GM18867 (cell line): ENCODE data around the gene EARS2.
"Not testable (repeated sequence)": the region's sequence is repeated elsewhere in the genome, so short reads cannot be mapped to it uniquely, and the experiment has no call there.

Source experiments
- ATAC-seq: cut with Tn5 transposase; IDR thresholded peaks from one replicate; pipeline ENCODE4 v1.9.1; 2021; ENCODE audit warnings: mild to moderate bottlenecking, moderate library complexity; ENCODE audit not compliant: unreplicated experiment

The EARS2 gene

DNA sequence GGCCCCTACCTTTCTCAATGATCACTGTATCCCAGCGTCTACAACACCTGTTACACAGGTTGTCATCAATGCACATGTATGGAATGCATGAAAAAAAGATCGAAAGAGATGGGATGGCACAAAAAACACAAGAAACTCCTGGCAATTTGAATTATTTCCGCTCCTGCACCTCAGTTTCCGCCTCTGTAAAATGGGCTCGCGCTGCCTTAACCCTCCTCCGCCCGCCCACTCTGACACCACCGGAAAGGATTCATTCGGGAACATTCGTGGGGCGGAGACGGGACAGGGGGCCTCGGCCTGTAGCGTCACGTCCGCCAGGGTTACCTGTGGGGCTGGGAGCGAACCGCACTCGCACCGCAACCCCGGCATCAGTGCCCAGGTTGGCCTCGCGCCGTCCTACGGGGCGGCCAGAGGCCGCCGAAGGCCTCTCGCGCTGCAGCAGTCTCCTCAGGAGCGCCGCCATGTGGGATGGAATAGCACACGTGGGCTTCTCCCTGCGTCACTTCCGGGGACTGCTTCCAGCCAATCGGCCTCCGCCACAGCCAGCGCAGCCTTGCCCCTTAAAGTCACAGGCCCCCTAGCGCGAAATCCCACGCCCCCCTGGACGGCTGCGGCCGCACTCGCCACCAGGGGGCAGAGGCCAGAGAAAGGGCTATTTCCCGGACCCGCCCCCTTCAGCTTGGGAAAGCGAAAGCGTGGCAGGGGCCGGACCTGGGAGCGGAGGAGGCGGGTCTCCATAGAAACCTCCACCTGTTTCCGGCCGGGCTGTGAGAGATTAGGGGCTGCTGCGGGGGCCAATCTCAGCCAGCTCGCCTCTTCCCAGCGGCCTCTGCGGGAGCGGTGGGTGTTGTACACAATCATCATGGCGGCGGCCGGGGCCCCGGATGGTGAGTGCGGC, at the start of gene EARS2, which contains the start of gene UBFD1:
Gene EARS2 (minus strand): TSS at position 470 of the 898 bp plus-strand sequence. CDS start 7 bp downstream, at position 463.
Gene UBFD1 (plus strand): TSS at position 847 of the 898 bp plus-strand sequence. CDS start 16 bp downstream, at position 863.
- ATAC-seq, result peak; percentile 87

DNA sequence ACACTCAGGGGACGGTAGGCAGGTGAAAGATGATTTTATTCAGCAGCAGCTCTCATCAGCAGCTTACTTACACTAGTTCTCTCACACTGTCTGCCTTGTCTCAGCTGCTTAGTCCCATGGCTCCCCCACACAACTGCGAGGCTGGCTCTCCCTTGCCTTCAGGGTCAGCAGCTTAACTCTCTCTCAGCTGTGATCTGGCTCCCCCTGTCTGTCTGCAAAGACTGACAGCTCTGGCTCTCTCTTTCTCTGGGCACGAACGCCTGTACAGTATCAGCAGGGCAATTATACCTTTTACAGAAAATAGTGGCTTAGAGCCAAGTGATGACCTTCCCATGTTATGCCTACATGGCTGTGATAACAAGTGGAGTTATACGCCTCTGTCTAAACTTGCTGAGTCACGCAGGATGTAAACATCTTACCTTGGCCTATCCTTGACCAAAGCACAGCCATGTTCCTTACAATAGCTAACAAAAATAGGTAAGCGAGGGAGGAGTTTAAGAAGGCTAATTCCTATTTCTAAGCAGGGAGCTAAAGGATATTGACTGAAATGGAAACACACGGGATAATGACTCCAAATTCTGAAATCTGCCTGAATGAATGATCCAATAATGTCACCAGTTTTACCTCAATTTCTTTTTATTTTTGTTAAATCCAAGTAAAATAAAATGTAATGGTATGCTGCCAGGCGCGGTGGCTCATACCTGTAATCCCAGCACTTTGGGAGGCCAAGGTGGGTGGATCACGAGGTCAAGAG, 40.0 kb upstream of the EARS2 start:
- ATAC-seq, result no peak

DNA sequence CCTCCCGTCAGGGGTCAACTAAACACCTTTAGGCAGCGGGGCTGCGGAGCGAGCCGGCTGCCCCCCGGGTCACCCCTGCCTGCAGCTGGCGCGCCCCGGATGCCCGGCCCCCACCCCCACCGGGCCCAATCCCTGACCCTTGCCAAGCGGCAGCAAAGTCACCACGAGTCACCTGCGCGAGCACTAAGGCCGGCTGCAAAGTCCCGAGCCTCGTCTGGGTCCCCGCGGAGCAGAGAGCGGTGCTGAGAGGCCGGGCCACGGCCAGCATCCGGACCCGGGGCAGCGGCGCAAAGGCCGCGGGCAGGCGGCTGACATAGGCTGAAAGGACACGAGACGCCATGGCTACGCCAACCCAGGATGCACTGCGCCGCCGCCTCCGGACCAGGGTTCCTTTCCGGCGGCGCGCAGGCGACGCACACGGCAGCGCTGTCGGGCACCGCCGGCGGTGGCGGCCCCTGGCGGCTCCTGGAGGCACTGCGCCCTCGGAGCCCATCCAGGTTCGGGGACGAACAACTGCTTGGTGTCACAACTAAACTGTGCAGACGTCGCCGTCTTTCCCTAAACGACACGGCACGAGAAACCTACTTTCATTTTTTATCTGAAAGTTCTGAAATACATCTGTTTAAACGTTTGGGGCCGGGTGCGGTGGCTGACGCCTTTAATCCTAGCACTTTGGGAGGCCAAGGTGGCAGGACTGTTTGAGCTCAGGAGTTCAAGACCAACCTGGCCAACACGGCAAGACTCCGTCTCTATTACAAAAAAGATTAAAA, 39.0 kb upstream of the EARS2 start, which contains the start of gene NDUFAB1:
Gene NDUFAB1 (minus strand): TSS at position 366 of the 770 bp plus-strand sequence. CDS start 26 bp downstream, at position 340.
- peak; percentile 91 for ATAC-seq

DNA sequence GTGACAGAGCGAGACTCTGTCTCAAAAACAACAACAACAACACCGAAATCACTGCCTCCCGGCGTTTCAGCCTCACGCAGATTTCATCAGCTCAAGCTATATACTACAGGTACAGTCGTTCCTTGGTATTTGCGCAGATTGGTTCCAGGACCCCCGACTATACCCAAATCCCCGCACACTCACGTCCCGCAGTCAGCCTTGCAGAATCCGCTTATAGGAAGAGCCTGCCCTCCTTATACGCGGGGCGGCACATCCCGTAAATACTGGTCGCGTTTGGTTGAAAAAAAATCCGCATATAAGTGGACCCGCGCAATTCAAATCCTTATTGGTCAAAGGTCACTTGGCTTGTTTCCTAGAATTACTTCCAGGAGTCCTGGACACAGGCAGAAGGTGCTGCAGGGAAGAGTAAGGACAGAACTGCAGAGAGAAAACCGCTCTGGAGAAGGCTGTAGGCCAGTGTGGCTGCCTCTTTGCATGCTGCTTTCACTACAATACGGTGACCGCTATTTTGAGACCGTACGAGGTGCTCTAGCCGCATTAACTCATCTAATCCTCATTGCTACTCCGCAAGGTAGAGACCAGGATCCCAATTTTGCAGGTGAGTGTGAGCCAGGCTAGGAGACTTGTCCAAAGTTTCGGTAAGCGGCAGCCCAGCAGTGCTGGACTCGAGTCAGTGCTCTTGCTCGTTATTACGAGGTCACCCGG, 38.2 kb upstream of the EARS2 start:
- peak; percentile 7 for ATAC-seq

DNA sequence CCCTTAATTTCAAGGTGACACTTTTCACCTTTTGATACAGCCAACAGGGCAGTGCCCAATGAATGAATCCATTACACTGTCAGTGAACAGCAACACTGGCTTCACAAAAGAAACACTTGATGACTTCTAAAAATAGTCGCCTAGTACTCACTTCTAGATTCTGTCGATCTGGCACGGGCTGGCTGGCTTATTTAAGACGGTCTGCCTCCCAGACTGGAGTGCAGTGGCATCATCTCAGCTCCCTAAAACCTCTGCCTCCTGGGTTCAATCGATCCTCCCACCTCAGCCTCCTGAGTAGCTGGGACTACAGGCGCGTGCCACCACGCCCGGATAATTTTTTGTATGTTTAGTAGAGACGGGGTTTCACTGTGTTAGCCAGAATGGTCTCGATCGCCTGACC, 37.0 kb upstream of the EARS2 start:
- no peak for ATAC-seq

DNA sequence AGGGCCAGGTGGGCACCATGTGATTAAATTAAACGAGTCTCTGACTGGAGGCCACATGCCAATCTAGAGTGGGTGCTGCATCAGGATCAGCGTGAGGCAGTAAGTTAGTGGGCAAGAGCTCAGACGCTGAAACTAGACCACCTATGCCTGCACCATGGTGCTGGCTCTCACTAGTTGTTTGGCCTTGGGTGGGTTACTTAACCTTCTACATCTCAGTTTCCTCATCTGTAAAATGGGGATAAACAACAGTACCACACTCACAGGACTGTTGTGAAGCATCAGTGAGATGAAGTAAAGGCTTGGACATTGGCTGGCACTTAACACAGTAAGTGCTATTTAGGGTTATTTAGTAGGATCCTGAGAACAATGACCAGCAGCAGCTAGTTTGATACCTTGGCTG, 33.0 kb upstream of the EARS2 start:
- no peak for ATAC-seq

DNA sequence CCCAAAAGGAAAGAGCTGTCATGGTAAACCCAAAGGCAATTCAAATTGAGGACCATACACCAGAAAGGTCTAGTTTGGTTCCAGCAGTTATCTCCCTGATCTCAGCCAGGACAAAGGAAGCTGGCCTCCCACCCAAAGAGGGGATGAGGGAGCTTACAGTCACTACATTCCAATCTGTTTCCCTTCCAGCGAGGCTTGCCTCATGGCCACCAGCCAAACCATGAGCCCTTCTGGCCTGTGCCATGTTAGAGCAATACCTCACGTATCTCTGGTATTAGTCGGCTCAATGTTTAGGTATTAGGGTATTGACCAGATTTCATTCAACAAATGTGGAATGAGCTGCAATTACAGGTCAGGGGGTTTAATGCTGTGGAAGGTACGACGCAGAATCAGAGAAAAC, 30.6 kb upstream of the EARS2 start:
- ATAC-seq, result no peak

DNA sequence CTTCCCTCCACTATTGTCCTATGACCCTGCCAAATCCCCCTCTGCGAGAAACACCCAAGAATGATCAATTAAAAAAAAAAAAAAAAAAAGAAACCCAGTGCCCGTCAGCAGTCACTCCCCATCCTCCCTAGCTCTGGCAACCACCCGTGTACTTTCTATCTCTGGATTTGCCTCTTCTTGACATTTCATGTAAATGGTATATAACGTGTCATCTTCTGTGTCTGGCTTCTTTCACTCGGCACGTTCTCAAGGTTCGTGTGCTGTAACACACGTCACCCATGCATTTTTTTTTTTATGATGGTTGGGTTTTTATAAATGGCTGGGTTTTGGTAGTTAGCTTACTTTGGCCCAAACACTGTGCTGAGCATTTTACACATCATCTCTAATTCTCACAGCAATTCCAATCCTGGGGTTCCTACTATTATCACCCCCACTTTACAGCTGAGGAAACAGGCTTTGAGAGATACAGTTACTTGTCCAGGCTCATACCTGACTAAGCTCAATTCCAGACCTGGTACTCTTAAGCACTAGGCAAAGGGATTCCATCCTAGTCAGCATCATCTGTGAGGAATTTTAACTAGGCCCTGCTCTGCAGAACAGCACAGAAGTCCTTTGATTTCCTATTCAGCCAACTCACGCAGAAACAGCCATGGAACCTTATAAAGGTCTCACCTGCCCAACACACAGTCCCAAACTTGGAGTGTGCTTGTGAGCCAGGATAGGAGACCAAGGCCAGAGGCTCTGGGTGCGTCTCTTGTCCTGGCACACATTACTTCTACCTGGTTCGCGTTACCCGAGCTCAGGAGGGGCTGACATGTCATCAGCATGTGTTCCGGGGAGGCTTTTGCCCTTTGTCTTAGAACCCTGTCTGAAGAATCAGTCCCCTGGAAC, 27.3 kb upstream of the EARS2 start:
- no peak for ATAC-seq

DNA sequence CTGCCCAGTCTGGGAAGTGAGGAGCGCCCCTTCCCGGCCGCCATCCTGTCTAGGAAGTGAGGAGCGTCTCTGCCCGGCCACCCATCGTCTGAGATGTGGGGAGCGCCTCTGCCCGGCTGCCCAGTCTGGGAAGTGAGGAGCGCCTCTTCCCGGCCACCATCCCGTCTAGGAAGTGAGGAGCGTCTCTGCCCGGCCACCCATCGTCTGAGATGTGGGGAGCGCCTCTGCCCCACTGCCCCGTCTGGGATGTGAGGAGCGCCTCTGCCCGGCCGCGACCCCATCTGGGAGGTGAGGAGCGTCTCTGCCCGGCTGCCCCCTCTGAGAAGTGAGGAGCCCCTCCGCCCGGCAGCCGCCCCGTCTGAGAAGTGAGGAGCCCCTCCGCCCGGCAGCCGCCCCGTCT, 26.1 kb upstream of the EARS2 start:
- ATAC-seq, result not testable (repeated sequence)

DNA sequence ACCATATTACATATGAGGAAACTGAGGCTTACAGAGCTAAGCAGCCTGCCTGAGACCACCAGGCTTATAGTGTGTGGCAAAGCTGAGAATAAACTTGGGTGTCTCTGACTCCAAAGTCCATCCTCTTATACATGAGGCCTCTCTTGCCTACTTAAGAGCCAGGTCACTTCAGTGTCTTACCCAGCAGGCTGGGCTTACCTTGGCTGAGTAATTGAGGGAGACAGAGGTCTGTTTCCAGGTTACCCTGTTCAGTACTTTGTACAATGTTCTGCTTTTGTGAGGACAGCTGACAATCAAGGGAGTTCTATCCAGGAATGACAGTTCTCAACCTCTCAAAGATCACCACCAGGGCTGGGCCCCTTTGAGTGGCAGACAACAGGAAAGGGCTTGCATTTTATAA, 24.6 kb upstream of the EARS2 start:
- ATAC-seq, result no peak

DNA sequence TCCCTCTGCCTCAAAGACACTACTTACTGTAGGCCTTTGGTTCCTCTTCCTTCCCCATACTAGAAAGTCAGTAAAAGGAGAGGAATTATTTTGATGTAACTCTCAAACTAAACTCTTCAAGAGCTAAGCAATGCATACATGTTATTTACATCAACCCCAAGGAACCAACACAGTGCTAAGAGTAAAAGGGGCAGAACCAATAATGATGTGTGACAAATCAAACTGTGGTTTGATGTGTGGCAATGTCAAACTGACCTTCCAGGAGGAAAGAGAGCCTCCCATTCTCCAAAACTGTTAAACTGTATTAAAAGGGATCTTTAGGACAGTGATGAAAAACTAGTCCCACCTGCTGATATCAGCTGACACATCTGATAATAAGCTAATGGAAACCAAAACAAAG, 23.2 kb upstream of the EARS2 start:
- no peak for ATAC-seq

DNA sequence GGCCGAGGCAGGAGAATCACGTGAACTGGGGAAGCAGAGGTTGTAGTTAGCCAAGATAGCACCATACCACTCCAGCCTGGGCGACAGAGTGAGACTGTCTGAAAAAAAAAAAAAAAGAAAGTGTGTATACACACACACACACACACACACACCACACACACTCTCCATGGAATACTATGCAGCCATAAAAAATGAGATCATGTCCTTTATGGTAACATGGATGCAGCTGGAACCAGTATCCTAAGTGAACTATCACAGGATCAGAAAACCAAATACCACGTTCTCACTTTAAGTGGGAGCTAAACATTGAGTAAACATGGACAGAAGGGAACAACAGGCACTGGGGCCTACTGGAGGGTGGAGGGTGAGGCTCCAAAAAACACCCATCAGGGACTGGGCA, 22.2 kb upstream of the EARS2 start:
- ATAC-seq, result no peak

DNA sequence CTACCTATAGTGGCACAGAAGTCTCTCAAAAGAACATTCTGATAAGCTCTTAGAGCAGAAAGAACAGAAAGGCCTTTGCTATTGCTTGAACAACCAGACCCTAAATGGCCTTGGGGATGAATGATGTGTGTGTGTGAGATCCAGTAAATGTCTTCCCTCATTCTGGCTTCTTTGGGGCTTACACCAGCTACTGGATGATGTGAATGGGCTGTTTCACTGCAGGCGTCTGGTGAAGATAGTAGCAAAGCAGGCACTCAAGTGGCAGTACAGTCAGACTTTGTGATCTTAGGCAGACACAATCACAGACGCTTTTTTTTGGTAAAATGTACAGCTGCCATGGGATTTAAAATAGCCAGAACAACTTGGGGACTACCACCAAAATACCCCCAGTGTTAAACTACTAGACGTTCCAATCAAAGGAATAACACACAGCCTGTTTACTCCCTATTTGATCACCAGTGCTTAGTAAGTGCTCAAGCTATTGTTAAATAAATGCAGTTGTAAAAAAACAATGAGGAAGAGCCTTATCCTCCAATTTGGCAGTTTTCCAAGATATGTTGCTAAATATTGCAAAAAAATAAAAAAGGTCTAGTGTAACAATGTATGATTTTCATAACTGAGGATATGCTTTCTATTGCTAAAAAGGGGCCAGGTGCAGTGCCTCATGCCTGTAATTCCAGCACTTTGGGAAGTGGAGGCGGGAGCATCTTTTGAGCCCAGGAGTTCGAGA, 21.1 kb upstream of the EARS2 start:
- ATAC-seq, result no peak

DNA sequence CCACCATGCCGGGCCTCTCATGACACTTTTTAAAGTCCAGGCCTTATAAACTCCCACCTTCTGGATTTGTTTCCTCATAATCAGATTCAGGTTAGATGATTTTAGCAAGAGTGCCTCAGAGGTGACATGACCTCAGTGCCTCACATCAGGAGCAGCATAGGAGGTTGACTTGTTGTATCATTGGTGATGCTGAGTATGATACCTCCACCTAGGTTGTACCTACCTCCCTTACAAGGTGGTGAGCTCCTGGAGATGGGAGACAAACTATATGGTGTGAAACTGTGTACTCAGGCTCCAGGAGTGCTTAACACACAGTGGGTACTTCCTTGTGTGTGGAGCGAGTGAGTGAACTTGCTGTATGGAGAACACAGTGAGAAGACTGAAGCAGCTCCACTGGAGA, 20.3 kb upstream of the EARS2 start:
- no peak for ATAC-seq

DNA sequence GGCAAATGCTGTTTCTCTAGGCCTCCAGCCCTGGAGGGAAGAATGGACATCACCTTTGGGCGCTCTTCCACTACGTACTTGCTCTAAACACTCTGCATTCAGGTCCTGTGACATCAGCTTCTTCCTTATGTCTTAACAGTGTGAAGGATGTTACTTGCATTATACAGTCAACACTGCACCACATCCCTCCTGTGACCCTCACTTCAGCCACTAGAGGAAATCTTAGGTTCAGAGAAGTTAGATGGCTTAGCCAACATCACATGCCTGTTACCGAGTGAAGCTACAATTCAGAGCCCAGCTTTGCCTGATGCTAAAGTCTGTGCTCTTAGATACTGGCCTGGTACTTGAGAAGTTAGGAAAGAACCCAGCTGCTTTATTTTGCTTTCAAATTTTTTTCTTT, 18.7 kb upstream of the EARS2 start:
- no peak for ATAC-seq

DNA sequence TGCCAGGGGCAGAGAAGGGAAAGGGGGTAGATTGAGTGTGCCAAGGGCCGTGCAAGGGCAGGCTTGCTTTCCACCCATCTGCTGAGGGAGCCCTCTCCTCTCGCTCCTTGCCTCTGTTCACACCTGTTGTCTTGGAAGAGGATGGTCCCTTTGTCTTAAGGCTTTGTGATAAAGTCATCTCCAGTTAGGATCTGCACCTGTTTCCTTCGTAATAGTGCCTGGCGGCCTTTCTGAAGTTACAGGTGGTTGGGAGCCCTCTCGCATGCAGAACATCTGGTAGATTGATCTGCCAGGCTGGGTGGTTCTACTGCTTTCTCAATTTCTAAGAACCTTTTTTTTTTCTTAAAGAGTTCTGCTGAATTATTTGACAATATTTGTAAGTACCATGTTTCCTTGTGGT, 16.7 kb upstream of the EARS2 start:
- no peak for ATAC-seq

DNA sequence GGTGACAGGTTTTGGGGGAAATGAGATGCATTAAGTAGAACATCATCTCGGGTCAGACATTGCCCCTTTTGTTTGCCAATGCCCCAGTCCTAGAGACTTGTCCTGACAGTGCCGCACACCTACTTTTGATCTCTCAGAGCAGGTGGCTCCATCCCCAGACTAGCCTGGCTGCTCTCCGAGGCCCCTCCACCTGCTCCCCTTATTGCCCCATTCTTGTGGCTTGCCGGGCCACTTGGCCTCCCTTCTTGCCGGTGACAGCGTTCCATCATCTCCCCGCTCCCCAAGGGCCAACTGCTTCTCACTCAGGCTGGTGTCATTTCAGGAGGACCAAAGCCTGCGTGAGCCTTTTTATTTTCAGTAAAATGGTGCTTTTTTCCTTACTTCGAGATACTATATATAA, 15.2 kb upstream of the EARS2 start:
- no peak for ATAC-seq

DNA sequence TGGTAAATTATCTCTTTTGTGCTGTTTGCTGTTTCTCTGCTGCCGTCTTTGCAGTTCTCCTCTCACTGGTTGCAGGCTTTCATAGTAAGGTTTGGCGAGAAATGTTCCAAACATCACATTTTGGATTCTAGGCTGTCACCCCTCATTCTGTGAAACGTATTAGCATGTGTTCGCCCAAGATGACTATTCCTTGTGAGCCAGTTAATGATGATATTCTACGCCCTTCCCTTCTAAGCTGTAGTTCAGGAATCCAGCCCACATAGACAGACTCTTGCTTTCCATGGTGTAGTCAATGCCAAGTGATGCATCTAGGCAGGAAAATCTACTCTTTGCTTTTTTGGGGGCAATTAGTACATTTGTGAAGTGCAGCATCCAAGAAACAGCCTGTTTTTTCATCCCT, 14.7 kb upstream of the EARS2 start:
- no peak for ATAC-seq
